ENCODE data around the gene TFCP2. TPM values are rescaled to one million over a fixed set of nuclear protein-coding genes. Genes with fewer than 3 reads are reported as not detected.

Gene TFCP2
- total and polyA plus RNA-seq, 2 of the 13 experiments (the other 11 are each of a cell fraction or from before 2014, with no cell fraction given): 7.6 to 10.0 TPM

DNA sequence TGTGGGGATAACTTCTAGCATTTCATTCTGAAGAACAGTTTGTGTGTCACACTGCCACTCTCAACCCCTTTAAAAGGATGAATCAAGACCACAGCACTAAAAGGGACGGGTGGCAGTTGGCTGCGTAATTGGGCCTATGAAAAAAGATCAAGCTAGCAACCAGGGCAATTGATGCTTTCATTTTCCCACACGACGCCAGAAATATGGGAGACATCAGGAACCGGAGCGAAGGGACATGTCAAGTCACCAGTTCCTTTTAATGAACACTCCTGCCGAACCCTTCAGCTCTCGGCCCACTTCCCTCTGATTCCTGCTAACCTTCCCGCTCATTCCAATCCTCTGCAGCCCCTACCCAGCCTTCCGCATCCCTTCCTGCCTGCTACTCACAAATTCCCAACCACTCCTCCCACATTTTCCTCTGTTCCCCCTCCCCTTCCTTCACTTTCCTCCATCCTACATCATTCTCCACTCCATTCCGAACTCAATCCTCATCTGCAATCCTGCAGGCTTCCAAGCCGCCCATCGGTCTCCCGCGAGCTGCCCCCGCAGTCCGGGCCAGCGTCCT, 90.3 kb downstream of the TFCP2 start (continued):
- TF ChIP-seq, protein P1, sequence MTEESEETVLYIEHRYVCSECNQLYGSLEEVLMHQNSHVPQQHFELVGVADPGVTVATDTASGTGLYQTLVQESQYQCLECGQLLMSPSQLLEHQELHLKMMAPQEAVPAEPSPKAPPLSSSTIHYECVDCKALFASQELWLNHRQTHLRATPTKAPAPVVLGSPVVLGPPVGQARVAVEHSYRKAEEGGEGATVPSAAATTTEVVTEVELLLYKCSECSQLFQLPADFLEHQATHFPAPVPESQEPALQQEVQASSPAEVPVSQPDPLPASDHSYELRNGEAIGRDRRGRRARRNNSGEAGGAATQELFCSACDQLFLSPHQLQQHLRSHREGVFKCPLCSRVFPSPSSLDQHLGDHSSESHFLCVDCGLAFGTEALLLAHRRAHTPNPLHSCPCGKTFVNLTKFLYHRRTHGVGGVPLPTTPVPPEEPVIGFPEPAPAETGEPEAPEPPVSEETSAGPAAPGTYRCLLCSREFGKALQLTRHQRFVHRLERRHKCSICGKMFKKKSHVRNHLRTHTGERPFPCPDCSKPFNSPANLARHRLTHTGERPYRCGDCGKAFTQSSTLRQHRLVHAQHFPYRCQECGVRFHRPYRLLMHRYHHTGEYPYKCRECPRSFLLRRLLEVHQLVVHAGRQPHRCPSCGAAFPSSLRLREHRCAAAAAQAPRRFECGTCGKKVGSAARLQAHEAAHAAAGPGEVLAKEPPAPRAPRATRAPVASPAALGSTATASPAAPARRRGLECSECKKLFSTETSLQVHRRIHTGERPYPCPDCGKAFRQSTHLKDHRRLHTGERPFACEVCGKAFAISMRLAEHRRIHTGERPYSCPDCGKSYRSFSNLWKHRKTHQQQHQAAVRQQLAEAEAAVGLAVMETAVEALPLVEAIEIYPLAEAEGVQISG (CRISPR knock-in tag; IDR thresholded peaks at IDR 0.05): no peak
- TF ChIP-seq ZNF841 (CRISPR knock-in tag; IDR thresholded peaks at IDR 0.05; ENCODE audit: borderline replicate concordance): no peak
- TF ChIP-seq ZNF720 (CRISPR knock-in tag; IDR thresholded peaks at IDR 0.05): no peak
- no peak for TF ChIP-seq ZNF564 (CRISPR knock-in tag; IDR thresholded peaks at IDR 0.05)
- TF ChIP-seq ZNF672 (CRISPR knock-in tag; IDR thresholded peaks at IDR 0.05): no peak
- no peak for TF ChIP-seq HOXA3 (CRISPR knock-in tag; IDR thresholded peaks at IDR 0.05)
- TF ChIP-seq SMARCE1 (IDR thresholded peaks at IDR 0.05; ENCODE audit: borderline replicate concordance): no peak
- TF ChIP-seq, protein P2, sequence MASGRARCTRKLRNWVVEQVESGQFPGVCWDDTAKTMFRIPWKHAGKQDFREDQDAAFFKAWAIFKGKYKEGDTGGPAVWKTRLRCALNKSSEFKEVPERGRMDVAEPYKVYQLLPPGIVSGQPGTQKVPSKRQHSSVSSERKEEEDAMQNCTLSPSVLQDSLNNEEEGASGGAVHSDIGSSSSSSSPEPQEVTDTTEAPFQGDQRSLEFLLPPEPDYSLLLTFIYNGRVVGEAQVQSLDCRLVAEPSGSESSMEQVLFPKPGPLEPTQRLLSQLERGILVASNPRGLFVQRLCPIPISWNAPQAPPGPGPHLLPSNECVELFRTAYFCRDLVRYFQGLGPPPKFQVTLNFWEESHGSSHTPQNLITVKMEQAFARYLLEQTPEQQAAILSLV (CRISPR knock-in tag; IDR thresholded peaks at IDR 0.05; ENCODE audit: borderline replicate concordance): no peak
- peak; percentile 65; the same call in 1 of the 2 replicates for TF ChIP-seq NAIF1 (CRISPR knock-in tag; IDR thresholded peaks at IDR 0.05; ENCODE audit: borderline replicate concordance)
- TF ChIP-seq CEBPB (IDR thresholded peaks at IDR 0.05; ENCODE audit: borderline replicate concordance, low read depth, low read length): no peak
- TF ChIP-seq, protein P3, sequence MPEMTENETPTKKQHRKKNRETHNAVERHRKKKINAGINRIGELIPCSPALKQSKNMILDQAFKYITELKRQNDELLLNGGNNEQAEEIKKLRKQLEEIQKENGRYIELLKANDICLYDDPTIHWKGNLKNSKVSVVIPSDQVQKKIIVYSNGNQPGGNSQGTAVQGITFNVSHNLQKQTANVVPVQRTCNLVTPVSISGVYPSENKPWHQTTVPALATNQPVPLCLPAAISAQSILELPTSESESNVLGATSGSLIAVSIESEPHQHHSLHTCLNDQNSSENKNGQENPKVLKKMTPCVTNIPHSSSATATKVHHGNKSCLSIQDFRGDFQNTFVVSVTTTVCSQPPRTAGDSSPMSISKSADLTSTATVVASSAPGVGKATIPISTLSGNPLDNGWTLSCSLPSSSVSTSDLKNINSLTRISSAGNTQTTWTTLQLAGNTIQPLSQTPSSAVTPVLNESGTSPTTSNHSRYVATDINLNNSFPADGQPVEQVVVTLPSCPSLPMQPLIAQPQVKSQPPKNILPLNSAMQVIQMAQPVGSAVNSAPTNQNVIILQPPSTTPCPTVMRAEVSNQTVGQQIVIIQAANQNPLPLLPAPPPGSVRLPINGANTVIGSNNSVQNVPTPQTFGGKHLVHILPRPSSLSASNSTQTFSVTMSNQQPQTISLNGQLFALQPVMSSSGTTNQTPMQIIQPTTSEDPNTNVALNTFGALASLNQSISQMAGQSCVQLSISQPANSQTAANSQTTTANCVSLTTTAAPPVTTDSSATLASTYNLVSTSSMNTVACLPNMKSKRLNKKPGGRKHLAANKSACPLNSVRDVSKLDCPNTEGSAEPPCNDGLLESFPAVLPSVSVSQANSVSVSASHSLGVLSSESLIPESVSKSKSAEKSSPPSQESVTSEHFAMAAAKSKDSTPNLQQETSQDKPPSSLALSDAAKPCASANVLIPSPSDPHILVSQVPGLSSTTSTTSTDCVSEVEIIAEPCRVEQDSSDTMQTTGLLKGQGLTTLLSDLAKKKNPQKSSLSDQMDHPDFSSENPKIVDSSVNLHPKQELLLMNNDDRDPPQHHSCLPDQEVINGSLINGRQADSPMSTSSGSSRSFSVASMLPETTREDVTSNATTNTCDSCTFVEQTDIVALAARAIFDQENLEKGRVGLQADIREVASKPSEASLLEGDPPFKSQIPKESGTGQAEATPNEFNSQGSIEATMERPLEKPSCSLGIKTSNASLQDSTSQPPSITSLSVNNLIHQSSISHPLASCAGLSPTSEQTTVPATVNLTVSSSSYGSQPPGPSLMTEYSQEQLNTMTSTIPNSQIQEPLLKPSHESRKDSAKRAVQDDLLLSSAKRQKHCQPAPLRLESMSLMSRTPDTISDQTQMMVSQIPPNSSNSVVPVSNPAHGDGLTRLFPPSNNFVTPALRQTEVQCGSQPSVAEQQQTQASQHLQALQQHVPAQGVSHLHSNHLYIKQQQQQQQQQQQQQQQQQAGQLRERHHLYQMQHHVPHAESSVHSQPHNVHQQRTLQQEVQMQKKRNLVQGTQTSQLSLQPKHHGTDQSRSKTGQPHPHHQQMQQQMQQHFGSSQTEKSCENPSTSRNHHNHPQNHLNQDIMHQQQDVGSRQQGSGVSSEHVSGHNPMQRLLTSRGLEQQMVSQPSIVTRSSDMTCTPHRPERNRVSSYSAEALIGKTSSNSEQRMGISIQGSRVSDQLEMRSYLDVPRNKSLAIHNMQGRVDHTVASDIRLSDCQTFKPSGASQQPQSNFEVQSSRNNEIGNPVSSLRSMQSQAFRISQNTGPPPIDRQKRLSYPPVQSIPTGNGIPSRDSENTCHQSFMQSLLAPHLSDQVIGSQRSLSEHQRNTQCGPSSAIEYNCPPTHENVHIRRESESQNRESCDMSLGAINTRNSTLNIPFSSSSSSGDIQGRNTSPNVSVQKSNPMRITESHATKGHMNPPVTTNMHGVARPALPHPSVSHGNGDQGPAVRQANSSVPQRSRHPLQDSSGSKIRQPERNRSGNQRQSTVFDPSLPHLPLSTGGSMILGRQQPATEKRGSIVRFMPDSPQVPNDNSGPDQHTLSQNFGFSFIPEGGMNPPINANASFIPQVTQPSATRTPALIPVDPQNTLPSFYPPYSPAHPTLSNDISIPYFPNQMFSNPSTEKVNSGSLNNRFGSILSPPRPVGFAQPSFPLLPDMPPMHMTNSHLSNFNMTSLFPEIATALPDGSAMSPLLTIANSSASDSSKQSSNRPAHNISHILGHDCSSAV (CRISPR knock-in tag; IDR thresholded peaks at IDR 0.05; ENCODE audit: borderline replicate concordance): 0 out of 2 replicates have a peak, but pooled peaks have one; percentile 2
- 0 out of 2 replicates have a peak, but pooled peaks have one; percentile 20 for TF ChIP-seq ZNF136 (CRISPR knock-in tag; IDR thresholded peaks at IDR 0.05; ENCODE audit: low read depth)
- no peak for TF ChIP-seq TSC22D2 (CRISPR knock-in tag; IDR thresholded peaks at IDR 0.05; ENCODE audit: borderline replicate concordance)
- no peak for TF ChIP-seq KLF13 (CRISPR knock-in tag; IDR thresholded peaks at IDR 0.05)
- no peak for TF ChIP-seq NFRKB (IDR thresholded peaks at IDR 0.05)
- TF ChIP-seq SAP130 (CRISPR knock-in tag; IDR thresholded peaks at IDR 0.05; ENCODE audit: low read depth): no peak
- no peak for TF ChIP-seq ZNF891 (CRISPR knock-in tag; IDR thresholded peaks at IDR 0.05)

Data from HepG2 (cell line).